Gastrocnemius medialis (tissue), 4 donors: ENCODE results near the gene AK3. TPM values are rescaled to one million over a fixed set of nuclear protein-coding genes. Genes with fewer than 3 reads are reported as not detected.

Source experiments
- ATAC-seq, 2 donors: fragments of 150-250 bp; one replicate each; pipeline ENCODE4 v1.9.1; 2016
- DNase-seq, 2 donors: peaks; one replicate each; pipeline ENCODE4 v3.0.0-alpha.2; 2019
- H3K27ac ChIP-seq, 4 donors: fragments of 200-600 bp; sonication (generic); 1 replicate in 1 of 4; 2 replicates in 3 of 4; pipeline ENCODE4 v1.5.1; 2016 to 2018; ENCODE audit warnings: mild to moderate bottlenecking in 2 of 4, moderate library complexity in 1 of 4
- H3K27me3 ChIP-seq, 3 donors: fragments of 200-600 bp; sonication (generic) in 2 of 3; 1 replicate in 1 of 3; 2 replicates in 2 of 3; pipeline versions ENCODE4 v1.5.1 to v1.6.0; 2016 to 2019; ENCODE audit warnings: mild to moderate bottlenecking in 1 of 3, moderate library complexity in 1 of 3
- H3K36me3 ChIP-seq, 2 donors: fragments of 200-600 bp; sonication (generic) in 1 of 2; one replicate each; pipeline ENCODE4 v1.5.1; 2017 to 2018
- H3K4me1 ChIP-seq, 2 donors: fragments of 200-600 bp; sonication (generic) in 1 of 2; one replicate each; pipeline ENCODE4 v1.5.1; 2016 to 2017; ENCODE audit warnings: mild to moderate bottlenecking in 2 of 2
- H3K4me3 ChIP-seq, 4 donors: fragments of 200-600 bp; sonication (generic) in 3 of 4; 1 replicate in 1 of 4; 2 replicates in 3 of 4; pipeline ENCODE4 v1.5.1; 2016 to 2019; ENCODE audit warnings: mild to moderate bottlenecking in 2 of 4
- H3K9me3 ChIP-seq, 3 donors: fragments of 200-600 bp; sonication (generic) in 2 of 3; 1 replicate in 1 of 3; 2 replicates in 2 of 3; pipeline ENCODE4 v1.5.1; 2016 to 2019
- POLR2A ChIP-seq, 2 donors: fragments of 450-650 bp; IDR thresholded peaks; one replicate each; pipeline ENCODE4 v1.6.1; 2017; ENCODE audit warnings: antibody characterized with exemption in 2 of 2, mild to moderate bottlenecking in 2 of 2, moderate library complexity in 2 of 2
- in situ Hi-C, 4 donors: fragments of 200-750 bp; cut with MboI; loops; one replicate each; pipeline versions ENCODE4 v1.15.0 to v1.8.0; 2017; ENCODE audit warnings: low sequenced_read_pairs in 4 of 4
- intact Hi-C: fragments of 100-400 bp; cut with DNase I; formaldehyde crosslinking; loops from one replicate; pipeline ENCODE4 v1.15.1; 2023; ENCODE audit warnings: low total_unique reads
- total RNA-seq, 4 donors: library from RNA; depleted of rRNA; stranded (reverse); fragments of >200 nt; gene quantifications; one replicate each; pipeline versions ENCODE4 v1.1.0 to v1.2.3, GENCODE V29; 2016
- TF ChIP-seq, protein P1 (sequence below), 5 experiments: fragments of 450-650 bp in 3 of 5; fragments of 200-600 bp in 2 of 5; sonication (generic) in 2 of 5; IDR thresholded peaks in 4 of 5; conservative IDR thresholded peaks in 1 of 5; 1 replicate in 4 of 5; 2 replicates in 1 of 5; pipeline ENCODE4 v1.5.1; 2016 to 2019; ENCODE audit warnings: antibody characterized with exemption in 5 of 5, mild to moderate bottlenecking in 3 of 5, moderate library complexity in 3 of 5

AK3 gene
- total RNA-seq, 4 donors from 2014 or later = 163 to 270 (median 188) TPM

DNA sequence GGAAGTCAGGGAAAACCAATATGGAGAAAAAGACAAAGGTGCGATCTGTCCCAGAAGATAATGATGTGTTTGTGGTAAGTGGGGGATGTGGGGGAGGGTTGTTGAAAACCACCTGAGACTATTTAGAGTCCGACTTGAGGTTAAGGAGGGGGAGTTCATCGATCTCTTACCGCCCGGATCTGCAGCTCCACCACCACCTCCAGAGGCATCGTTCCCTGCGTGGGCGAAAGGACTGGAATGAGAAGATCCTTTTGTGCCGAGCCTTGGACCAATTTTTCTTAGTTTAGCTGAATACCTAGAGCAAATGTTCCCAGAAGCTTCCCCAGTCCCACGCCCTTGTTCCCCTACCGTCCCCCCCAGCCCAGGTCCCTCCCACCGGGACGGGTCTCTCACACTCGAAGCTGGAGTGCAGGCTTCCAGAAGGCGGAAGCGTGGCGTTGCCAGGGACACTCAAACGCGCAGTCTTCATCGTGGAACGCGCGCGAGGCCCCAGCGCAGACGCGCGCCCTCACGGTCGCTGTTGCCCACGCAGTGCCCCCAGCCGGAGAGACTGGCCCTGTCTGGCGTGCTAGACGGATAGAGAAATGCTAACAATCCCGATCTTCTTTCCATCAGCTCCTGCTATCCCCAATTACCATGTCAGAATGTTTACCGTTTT lies 74.8 kb downstream of the AK3 start, which contains the start of gene SPATA6L:
TSS of gene SPATA6L (minus strand) at position 439 of the 658 bp plus-strand sequence. CDS start at position 209, 230 bp downstream.
- DNase-seq = peak in 1 of 2 donors; percentile 35
- peak within 1 kb of the TSS; percentile 44 to 63 (median 55) for H3K4me3 ChIP-seq
- H3K36me3 ChIP-seq = no peaks in the 10 kb centered on the region
- ATAC-seq = peak in 1 of 2 donors; percentile 32
- in situ Hi-C loops (no loop called here), intact Hi-C loops (loop anchor here (10.0 kb wide), 2 partner anchors 319 to 779 kb away; partner anchors contain the start of gene JAK2)
- TF ChIP-seq, protein P1, sequence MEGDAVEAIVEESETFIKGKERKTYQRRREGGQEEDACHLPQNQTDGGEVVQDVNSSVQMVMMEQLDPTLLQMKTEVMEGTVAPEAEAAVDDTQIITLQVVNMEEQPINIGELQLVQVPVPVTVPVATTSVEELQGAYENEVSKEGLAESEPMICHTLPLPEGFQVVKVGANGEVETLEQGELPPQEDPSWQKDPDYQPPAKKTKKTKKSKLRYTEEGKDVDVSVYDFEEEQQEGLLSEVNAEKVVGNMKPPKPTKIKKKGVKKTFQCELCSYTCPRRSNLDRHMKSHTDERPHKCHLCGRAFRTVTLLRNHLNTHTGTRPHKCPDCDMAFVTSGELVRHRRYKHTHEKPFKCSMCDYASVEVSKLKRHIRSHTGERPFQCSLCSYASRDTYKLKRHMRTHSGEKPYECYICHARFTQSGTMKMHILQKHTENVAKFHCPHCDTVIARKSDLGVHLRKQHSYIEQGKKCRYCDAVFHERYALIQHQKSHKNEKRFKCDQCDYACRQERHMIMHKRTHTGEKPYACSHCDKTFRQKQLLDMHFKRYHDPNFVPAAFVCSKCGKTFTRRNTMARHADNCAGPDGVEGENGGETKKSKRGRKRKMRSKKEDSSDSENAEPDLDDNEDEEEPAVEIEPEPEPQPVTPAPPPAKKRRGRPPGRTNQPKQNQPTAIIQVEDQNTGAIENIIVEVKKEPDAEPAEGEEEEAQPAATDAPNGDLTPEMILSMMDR (IDR thresholded peaks at IDR 0.05 in 4 of 5, conservative IDR thresholded peaks at IDR 0.05 in 1 of 5) = peak in 1 of 5 experiments; percentile 21
- TF ChIP-seq POLR2A (IDR thresholded peaks at IDR 0.05) = no peak
- H3K9me3 ChIP-seq = no peaks in the 10 kb centered on the region
- no peaks in the 10 kb centered on the region for H3K27me3 ChIP-seq
- H3K4me1 ChIP-seq = peaks cover 19 to 26% of the 10 kb centered on the region in 2 donors
- peak within 1 kb of the TSS; percentile 8 to 47 (median 44) for H3K27ac ChIP-seq

DNA sequence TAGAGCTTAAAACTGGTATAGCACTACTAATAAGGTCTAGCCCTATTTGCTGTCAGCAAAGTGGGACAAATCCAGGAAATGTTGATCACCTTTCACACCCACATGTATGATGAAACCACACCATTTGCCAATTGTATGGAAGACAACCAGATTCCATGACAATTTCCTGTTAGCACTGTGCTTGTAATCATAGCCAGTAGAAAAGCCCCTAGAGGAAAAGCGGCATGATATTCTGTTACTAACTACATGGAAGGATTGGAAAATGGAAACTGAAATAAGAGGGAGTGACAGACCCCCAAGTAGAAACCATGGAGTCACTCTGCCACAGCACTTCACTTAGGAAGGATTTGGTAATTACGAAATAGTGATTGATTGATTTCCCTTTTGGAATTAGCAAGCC lies 75.6 kb downstream of the AK3 start:
- no peaks in the 10 kb centered on the region for H3K36me3 ChIP-seq
- intact Hi-C loops = loop anchor here (10.0 kb wide), 2 partner anchors 319 to 779 kb away; partner anchors contain the start of gene JAK2
- H3K4me1 ChIP-seq = peaks cover 19 to 26% of the 10 kb centered on the region in 2 donors
- H3K4me3 ChIP-seq = peak overlapping the region in 2 of 4 donors; percentile 56 to 63
- no peaks in the 10 kb centered on the region for H3K9me3 ChIP-seq
- in situ Hi-C loops = no loop called here
- TF ChIP-seq, protein P1 (IDR thresholded peaks at IDR 0.05 in 4 of 5, conservative IDR thresholded peaks at IDR 0.05 in 1 of 5) = no peak
- no peak for TF ChIP-seq POLR2A (IDR thresholded peaks at IDR 0.05)
- no peak for ATAC-seq
- no peaks in the 10 kb centered on the region for H3K27me3 ChIP-seq
- DNase-seq = no peak
- H3K27ac ChIP-seq = peak overlapping the region in 1 of 4 donors; percentile 45

- no peak overlapping the region for H3K4me3 ChIP-seq
- H3K36me3 ChIP-seq = no peaks in the 10 kb centered on the region
- DNase-seq = no peak
- H3K4me1 ChIP-seq = peaks cover 19 to 26% of the 10 kb centered on the region in 2 donors
- TF ChIP-seq, protein P1 (IDR thresholded peaks at IDR 0.05 in 4 of 5, conservative IDR thresholded peaks at IDR 0.05 in 1 of 5) = no peak
- no peak for TF ChIP-seq POLR2A (IDR thresholded peaks at IDR 0.05)
- no peak overlapping the region for H3K27ac ChIP-seq
- in situ Hi-C loops (loop anchor here in 2 of 4 donors (5.0 kb wide), 1 partner anchor 78 kb away; the partner anchor contains the start of gene AK3 (in 2 of the 2)), intact Hi-C loops (loop anchor here (10.0 kb wide), 2 partner anchors 321 to 781 kb away; partner anchors contain the start of gene JAK2)
- no peaks in the 10 kb centered on the region for H3K9me3 ChIP-seq
- H3K27me3 ChIP-seq = no peaks in the 10 kb centered on the region
- no peak for ATAC-seq
Observed at GRCh38 chr9:4663956-4664355, 77.0 kb downstream of the AK3 start.

- Histone ChIP-seq H3K4me3 (peak overlapping the region; percentile 66 to 87 (median 76)), H3K27ac (peak overlapping the region; percentile 70 to 83 (median 77)), H3K9me3 (no peaks in the 10 kb centered on the region), H3K36me3 (no peaks in the 10 kb centered on the region), H3K27me3 (no peaks in the 10 kb centered on the region), H3K4me1 (peaks cover 19 to 26% of the 10 kb centered on the region in 2 donors)
- intact Hi-C loops = loop anchor here (1.0 to 10.0 kb wide), 4 partner anchors 16 to 782 kb away; partner anchors contain the start of genes AK3, CDC37L1 and JAK2
- in situ Hi-C loops = loop anchor here in 2 of 4 donors (5.0 kb wide), 1 partner anchor 79 kb away; the partner anchor contains the start of gene AK3 (in 2 of the 2)
- no peak for DNase-seq
- ATAC-seq = no peak
- TF ChIP-seq, protein P1 (IDR thresholded peaks at IDR 0.05 in 4 of 5, conservative IDR thresholded peaks at IDR 0.05 in 1 of 5) = no peak
- TF ChIP-seq POLR2A (IDR thresholded peaks at IDR 0.05) = no peak
Observed at GRCh38 chr9:4662989-4663792, 77.8 kb downstream of the AK3 start.
